Smooth muscle cell (in vitro differentiated cells): ENCODE data around the gene SLC17A9. TPM values are rescaled to one million over a fixed set of nuclear protein-coding genes. Genes with fewer than 3 reads are reported as not detected.

Experiments used
- DNase-seq: peaks from one replicate; lab custom pipeline; 2025; ENCODE audit not compliant: unreplicated experiment; lab: John Stamatoyannopoulos, UW
- H2AFZ ChIP-seq: fragments of 200-600 bp; sonication (generic); 2 replicates; pipeline ENCODE4 v1.6.0; 2016; ENCODE audit warnings: antibody characterized with exemption, low read depth, mild to moderate bottlenecking
- H3F3A ChIP-seq: fragments of 200-600 bp; sonication (generic); 2 replicates; pipeline ENCODE4 v1.6.0; 2017; ENCODE audit warnings: antibody characterized with exemption, low read depth
- H3K27ac ChIP-seq: fragments of 200-600 bp; sonication (generic); 2 replicates; pipeline ENCODE4 v1.5.1; 2016; ENCODE audit warnings: low read depth, mild to moderate bottlenecking
- H3K27me3 ChIP-seq: fragments of 200-600 bp; sonication (generic); 2 replicates; pipeline ENCODE4 v1.6.1; 2016; ENCODE audit warnings: low read depth, mild to moderate bottlenecking
- H3K36me3 ChIP-seq: fragments of 200-600 bp; sonication (generic); 2 replicates; pipeline ENCODE4 v1.5.1; 2016; ENCODE audit warnings: low read depth
- H3K4me1 ChIP-seq: fragments of 200-600 bp; sonication (generic); 2 replicates; pipeline ENCODE4 v1.5.1; 2016; ENCODE audit warnings: low read depth
- H3K4me2 ChIP-seq: fragments of 200-600 bp; sonication (generic); 2 replicates; pipeline ENCODE4 v1.6.0; 2016; ENCODE audit warnings: mild to moderate bottlenecking
- H3K4me3 ChIP-seq: fragments of 200-600 bp; sonication (generic); 2 replicates; pipeline ENCODE4 v1.5.1; 2016; ENCODE audit warnings: mild to moderate bottlenecking
- H3K79me2 ChIP-seq: fragments of 200-600 bp; sonication (generic); 2 replicates; pipeline ENCODE4 v1.6.0; 2016; ENCODE audit warnings: low read depth, mild to moderate bottlenecking
- H3K9ac ChIP-seq: fragments of 200-600 bp; sonication (generic); 2 replicates; pipeline ENCODE4 v1.6.0; 2016; ENCODE audit warnings: low read depth
- H3K9me3 ChIP-seq: fragments of 200-600 bp; sonication (generic); replicated peaks from 2 replicates; pipeline ENCODE4 v1.5.1; 2016; ENCODE audit warnings: low read depth
- H4K20me1 ChIP-seq: fragments of 200-600 bp; sonication (generic); 2 replicates; pipeline ENCODE4 v1.6.0; 2016; ENCODE audit warnings: low read depth
- WGBS: methylation state at CpG from one replicate; pipeline ENCODE4 v1.1.7; 2016; ENCODE audit warnings: low lambda C conversion rate; 5-methylcytosine and 5-hydroxymethylcytosine counted together
- polyA plus RNA-seq: library from polyadenylated mRNA; unstranded; fragments of >200 nt; fragmentation: Nextera tagmentation; extraction: Ambion mirVana; gene quantifications from 2 replicates; pipeline ENCODE4 v1.2.1, GENCODE V29; 2016
- total RNA-seq: library from RNA; depleted of rRNA; stranded (reverse); fragments of >200 nt; gene quantifications from 2 replicates; pipeline ENCODE4 v1.2.3, GENCODE V29; 2014
- TF ChIP-seq, protein P1 (sequence below): fragments of 200-600 bp; sonication (generic); IDR thresholded peaks from 2 replicates; pipeline ENCODE4 v1.5.1; 2017; ENCODE audit warnings: borderline replicate concordance, mild to moderate bottlenecking, antibody characterized with exemption; ENCODE audit not compliant: insufficient read depth, poor library complexity, severe bottlenecking

Gene SLC17A9
- total and polyA plus RNA-seq, 2 experiments from 2014 or later: 32.5 to 96.7 TPM

DNA sequence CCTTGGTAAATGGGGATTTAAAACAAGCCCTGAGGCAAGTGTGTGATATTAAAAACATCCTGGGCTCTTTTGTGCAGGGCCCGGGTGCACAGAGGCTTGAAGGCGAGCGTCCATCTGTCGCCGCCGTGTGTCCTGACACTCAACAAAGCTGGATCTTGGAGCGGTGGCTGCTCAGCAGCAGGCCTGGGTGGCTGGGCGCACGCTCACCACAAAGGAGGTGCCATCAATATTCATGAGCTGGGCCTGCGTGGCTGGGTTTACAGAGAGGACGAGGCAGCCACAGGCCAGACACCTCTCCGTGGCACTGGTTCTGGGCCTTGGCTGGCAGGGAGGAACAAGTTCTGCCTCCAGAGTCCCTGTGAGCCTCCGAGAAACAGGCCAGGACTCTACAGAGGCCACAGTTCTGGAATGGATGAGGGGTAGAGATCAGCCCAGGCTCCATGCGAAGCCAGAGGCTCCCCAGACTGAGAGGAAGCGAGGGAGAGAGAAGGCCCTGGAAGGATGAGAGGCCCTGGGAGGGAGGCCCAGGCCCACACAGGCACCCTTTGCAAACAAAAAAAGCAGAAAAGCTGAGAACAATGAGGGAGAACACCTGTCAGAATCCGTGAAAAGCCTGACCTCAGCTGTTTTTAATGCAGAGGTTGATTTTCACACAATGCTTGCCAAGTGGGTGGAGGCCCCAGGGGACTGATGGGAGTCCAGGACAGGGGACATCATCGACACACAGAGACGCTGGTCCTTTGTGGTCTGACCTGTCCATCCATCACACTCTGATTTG lies 32.3 kb downstream of the SLC17A9 start:
- no peaks in the 10 kb centered on the region for H3K4me1 ChIP-seq
- no peak overlapping the region for H3K9ac ChIP-seq
- WGBS: 84% methylated on average over 18 of the region's 18 CpGs
- H3K9me3 ChIP-seq: no peaks in the 10 kb centered on the region
- no peaks in the 10 kb centered on the region for H4K20me1 ChIP-seq
- no peaks in the 10 kb centered on the region for H3K36me3 ChIP-seq
- H3K27me3 ChIP-seq: peaks cover 22% of the 10 kb centered on the region
- no peak overlapping the region for H2AFZ ChIP-seq
- no peak overlapping the region for H3K4me2 ChIP-seq
- H3K27ac ChIP-seq: no peak overlapping the region
- TF ChIP-seq, protein P1, sequence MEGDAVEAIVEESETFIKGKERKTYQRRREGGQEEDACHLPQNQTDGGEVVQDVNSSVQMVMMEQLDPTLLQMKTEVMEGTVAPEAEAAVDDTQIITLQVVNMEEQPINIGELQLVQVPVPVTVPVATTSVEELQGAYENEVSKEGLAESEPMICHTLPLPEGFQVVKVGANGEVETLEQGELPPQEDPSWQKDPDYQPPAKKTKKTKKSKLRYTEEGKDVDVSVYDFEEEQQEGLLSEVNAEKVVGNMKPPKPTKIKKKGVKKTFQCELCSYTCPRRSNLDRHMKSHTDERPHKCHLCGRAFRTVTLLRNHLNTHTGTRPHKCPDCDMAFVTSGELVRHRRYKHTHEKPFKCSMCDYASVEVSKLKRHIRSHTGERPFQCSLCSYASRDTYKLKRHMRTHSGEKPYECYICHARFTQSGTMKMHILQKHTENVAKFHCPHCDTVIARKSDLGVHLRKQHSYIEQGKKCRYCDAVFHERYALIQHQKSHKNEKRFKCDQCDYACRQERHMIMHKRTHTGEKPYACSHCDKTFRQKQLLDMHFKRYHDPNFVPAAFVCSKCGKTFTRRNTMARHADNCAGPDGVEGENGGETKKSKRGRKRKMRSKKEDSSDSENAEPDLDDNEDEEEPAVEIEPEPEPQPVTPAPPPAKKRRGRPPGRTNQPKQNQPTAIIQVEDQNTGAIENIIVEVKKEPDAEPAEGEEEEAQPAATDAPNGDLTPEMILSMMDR: no peak
- H3F3A ChIP-seq: no peaks in the 10 kb centered on the region
- no peak for DNase-seq
- H3K4me3 ChIP-seq: no peak overlapping the region
- no peaks in the 10 kb centered on the region for H3K79me2 ChIP-seq

DNA sequence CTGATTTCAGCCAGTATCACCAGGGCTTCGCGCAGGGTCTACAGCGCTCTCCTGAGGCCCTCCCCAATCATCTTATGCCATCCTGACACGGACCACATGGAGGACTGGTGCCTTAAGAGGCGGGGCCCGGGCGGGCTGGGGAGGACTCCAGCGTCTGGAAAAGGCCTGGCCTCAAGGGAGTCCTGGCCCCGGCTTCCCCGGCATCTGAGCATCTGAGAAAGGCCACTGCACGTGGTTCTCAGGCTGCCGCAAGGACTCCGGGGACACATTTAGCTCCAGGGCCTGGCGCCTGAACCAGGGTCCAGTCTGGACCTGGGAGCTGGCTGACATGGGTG lies 32.9 kb downstream of the SLC17A9 start:
- no peak overlapping the region for H2AFZ ChIP-seq
- H3F3A ChIP-seq: no peaks in the 10 kb centered on the region
- H3K9ac ChIP-seq: no peak overlapping the region
- H3K27ac ChIP-seq: no peak overlapping the region
- H3K27me3 ChIP-seq: peaks cover 20% of the 10 kb centered on the region
- H3K9me3 ChIP-seq: no peaks in the 10 kb centered on the region
- H3K4me3 ChIP-seq: no peak overlapping the region
- TF ChIP-seq, protein P1: no peak
- H3K4me1 ChIP-seq: no peaks in the 10 kb centered on the region
- no peaks in the 10 kb centered on the region for H3K36me3 ChIP-seq
- DNase-seq: no peak
- no peaks in the 10 kb centered on the region for H3K79me2 ChIP-seq
- 83% methylated on average over 14 of the region's 14 CpGs for WGBS
- no peaks in the 10 kb centered on the region for H4K20me1 ChIP-seq
- H3K4me2 ChIP-seq: no peak overlapping the region

DNA sequence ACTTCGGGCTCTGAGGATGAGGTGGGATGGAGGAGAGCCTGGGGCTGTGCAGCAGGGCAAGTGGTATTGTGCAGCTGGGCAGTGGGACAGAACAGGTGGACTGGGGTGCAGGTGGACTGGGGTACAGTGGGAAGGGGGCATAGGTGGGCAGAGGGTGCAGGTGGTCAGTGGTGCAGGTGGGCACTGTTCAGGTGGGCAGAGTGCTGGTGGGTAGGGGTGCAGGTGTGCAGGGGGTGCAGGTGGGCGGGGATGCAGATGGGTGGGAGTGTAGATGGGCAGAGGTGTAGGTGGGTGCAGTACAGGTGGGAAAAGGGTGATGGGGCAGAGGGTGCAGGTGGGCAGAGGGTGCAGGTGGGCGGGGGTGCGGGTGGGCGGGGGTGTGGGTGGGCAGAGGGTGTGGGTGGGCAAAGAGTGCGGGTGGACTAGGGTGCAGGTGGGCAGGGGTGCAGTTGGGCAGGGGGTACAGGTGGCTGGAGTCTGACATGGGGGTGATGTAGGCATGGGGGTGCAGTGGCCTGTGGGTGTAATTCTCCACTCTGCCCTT lies 33.8 kb downstream of the SLC17A9 start:
- no peaks in the 10 kb centered on the region for H3K36me3 ChIP-seq
- TF ChIP-seq, protein P1: no peak
- no peak for DNase-seq
- no peaks in the 10 kb centered on the region for H3K4me1 ChIP-seq
- no peaks in the 10 kb centered on the region for H4K20me1 ChIP-seq
- no peak overlapping the region for H3K4me2 ChIP-seq
- no peaks in the 10 kb centered on the region for H3F3A ChIP-seq
- 79% methylated on average over 2 of the region's 6 CpGs for WGBS
- no peak overlapping the region for H3K4me3 ChIP-seq
- H3K9ac ChIP-seq: no peak overlapping the region
- peaks cover 22% of the 10 kb centered on the region for H3K27me3 ChIP-seq
- H3K27ac ChIP-seq: no peak overlapping the region
- H3K79me2 ChIP-seq: no peaks in the 10 kb centered on the region
- H3K9me3 ChIP-seq: no peaks in the 10 kb centered on the region
- no peak overlapping the region for H2AFZ ChIP-seq

DNA sequence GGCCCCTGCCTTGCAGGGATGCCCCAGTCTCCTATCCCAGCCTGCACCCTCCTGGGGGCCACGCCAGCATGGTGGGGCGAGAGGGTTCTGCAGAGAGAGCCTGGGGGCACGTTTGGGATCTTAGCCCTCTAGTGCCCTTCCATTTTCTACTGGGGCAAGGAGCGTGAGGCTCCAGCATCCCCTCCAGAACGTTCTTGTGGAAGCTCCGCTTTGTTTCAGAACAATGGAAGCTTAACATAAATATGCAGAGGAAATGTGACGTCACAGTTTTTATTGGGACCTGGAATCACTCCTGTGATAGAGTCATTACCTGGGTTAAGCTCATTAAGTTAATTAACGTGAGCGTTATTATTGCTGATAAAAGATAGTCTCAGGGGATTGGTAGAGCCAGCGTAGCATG lies 34.6 kb downstream of the SLC17A9 start:
- Histone ChIP-seq H3K36me3 (no peaks in the 10 kb centered on the region), H3K27ac (no peak overlapping the region), H3K4me2 (no peak overlapping the region), H3K9ac (no peak overlapping the region), H2AFZ (no peak overlapping the region), H3K79me2 (no peaks in the 10 kb centered on the region), H3K4me1 (no peaks in the 10 kb centered on the region), H3K27me3 (peaks cover 26% of the 10 kb centered on the region), H4K20me1 (no peaks in the 10 kb centered on the region), H3F3A (no peaks in the 10 kb centered on the region), H3K4me3 (no peak overlapping the region), H3K9me3 (no peaks in the 10 kb centered on the region)
- DNase-seq: no peak
- TF ChIP-seq, protein P1: no peak
- 68% methylated on average over 10 of the region's 10 CpGs for WGBS
